Neural crest cell (in vitro differentiated cells): Measurements from ENCODE around the gene TXN2. TPM values are rescaled to one million over a fixed set of nuclear protein-coding genes. Genes with fewer than 3 reads are reported as not detected.
A peak's percentile ranks its signal among the peaks of the same experiment; 100 is the strongest.
"Not testable (repeated sequence)": the region's sequence is repeated elsewhere in the genome, so short reads cannot be mapped to it uniquely, and the experiment has no call there.

Experiments
- DNase-seq: peaks from one replicate; pipeline ENCODE4 v3.0.0; 2021; ENCODE audit warnings: low read depth, mixed read lengths, low spot score
- H3K27ac Mint-ChIP-seq: one replicate; pipeline ENCODE4 v1.8.0; 2021; ENCODE audit warnings: mild to moderate bottlenecking, mixed read lengths; ENCODE audit not compliant: unreplicated experiment
- H3K27me3 Mint-ChIP-seq: 2 replicates; pipeline ENCODE4 v1.8.0; 2021; ENCODE audit warnings: low read depth, mild to moderate bottlenecking, mixed read lengths
- H3K36me3 Mint-ChIP-seq: 2 replicates; pipeline ENCODE4 v1.8.0; 2021; ENCODE audit warnings: low read depth, mild to moderate bottlenecking, mixed read lengths
- H3K4me1 Mint-ChIP-seq: 2 replicates; pipeline ENCODE4 v1.8.0; 2021; ENCODE audit warnings: mixed read lengths
- H3K4me3 Mint-ChIP-seq: one replicate; pipeline ENCODE4 v1.8.0; 2021; ENCODE audit warnings: mild to moderate bottlenecking, mixed read lengths
- H3K9me3 Mint-ChIP-seq: 2 replicates; pipeline ENCODE4 v1.8.0; 2021; ENCODE audit warnings: mixed read lengths
- total RNA-seq: library from RNA; stranded (reverse); gene quantifications from 2 replicates; pipeline ENCODE4 v1.2.1, GENCODE V29; 2021
- TF ChIP-seq, protein P1 (sequence below): fragments of 200-600 bp; sonication (generic); conservative IDR thresholded peaks from 2 replicates; pipeline ENCODE4 v1.5.0; 2021; ENCODE audit warnings: antibody characterized with exemption, mild to moderate bottlenecking

Gene TXN2
- total RNA-seq, 1 donor from 2014 or later: 77.9 TPM

DNA sequence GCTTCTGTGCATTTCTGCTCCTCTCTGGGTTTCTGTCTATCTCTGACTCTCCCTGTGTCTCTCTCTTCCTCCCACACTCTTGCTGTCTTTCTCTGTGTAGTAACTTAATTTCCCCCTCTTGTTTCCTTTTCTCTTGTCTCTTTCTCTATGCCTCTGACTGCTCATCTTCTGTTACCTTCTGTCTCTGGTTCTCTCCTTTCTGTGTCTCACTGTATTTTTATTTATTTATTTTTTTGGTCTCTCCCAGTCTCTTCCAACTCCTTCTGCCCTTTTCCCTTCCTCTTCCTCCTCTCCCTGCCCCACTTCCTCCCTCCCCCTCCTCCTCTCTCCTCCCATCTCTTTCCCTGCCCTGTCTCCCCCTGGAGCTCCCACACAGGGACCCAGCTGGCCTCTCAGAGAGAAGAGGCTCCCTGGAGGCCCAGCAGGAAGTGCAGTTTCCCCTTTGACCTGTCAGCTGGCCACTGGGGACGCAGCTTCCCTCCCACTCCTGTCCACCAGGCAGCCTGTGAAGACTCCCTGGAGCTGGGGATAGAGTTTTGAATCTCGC is 55.4 kb downstream of the TXN2 start:
- TF ChIP-seq, protein P1, sequence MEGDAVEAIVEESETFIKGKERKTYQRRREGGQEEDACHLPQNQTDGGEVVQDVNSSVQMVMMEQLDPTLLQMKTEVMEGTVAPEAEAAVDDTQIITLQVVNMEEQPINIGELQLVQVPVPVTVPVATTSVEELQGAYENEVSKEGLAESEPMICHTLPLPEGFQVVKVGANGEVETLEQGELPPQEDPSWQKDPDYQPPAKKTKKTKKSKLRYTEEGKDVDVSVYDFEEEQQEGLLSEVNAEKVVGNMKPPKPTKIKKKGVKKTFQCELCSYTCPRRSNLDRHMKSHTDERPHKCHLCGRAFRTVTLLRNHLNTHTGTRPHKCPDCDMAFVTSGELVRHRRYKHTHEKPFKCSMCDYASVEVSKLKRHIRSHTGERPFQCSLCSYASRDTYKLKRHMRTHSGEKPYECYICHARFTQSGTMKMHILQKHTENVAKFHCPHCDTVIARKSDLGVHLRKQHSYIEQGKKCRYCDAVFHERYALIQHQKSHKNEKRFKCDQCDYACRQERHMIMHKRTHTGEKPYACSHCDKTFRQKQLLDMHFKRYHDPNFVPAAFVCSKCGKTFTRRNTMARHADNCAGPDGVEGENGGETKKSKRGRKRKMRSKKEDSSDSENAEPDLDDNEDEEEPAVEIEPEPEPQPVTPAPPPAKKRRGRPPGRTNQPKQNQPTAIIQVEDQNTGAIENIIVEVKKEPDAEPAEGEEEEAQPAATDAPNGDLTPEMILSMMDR: no peak
- no peaks in the 10 kb centered on the region for H3K36me3 Mint-ChIP-seq
- peak; percentile 54 for DNase-seq
- H3K27ac Mint-ChIP-seq: peak overlapping the region; percentile 99
- no peaks in the 10 kb centered on the region for H3K27me3 Mint-ChIP-seq
- peaks cover 38% of the 10 kb centered on the region for H3K4me1 Mint-ChIP-seq
- no peaks in the 10 kb centered on the region for H3K9me3 Mint-ChIP-seq
- peak overlapping the region; percentile 73 for H3K4me3 Mint-ChIP-seq

DNA sequence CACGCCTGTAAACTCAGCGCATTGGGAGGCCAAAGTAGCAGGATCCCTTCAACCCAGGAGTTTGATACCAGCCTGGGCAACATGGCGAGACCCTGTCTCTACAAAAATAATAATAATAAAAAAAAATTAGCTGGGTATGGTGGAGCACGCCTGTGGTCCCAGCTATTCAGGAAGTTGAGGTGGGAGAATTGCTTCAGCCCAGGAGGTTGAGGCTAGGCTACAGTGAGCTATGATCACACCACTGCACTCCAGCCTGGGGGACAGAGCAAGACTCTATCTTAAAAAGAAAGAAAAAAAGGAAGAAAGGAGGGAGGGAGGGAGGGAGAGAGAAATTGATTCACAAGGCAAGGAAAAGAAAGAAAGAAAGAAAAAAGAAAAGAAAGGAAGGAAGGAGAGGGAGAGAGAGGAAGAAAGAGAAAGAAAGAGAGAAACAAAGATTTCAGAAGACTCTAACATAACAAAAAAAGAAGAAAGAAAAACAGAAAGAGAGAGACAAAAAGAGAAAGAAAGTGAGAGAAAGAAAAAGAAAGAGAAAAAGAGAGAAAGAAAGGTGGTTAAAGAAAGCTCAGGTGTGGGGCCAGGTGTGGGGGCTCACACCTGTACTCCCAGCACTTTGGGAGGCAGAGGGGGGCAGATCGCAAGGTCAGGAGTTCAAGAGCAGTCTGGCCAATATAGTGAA is 56.4 kb downstream of the TXN2 start:
- Mint-ChIP-seq H3K4me3 (no peak overlapping the region), H3K9me3 (no peaks in the 10 kb centered on the region), H3K27me3 (no peaks in the 10 kb centered on the region), H3K4me1 (peaks cover 33% of the 10 kb centered on the region), H3K27ac (no peak overlapping the region), H3K36me3 (no peaks in the 10 kb centered on the region)
- no peak for DNase-seq
- TF ChIP-seq, protein P1: no peak

DNA sequence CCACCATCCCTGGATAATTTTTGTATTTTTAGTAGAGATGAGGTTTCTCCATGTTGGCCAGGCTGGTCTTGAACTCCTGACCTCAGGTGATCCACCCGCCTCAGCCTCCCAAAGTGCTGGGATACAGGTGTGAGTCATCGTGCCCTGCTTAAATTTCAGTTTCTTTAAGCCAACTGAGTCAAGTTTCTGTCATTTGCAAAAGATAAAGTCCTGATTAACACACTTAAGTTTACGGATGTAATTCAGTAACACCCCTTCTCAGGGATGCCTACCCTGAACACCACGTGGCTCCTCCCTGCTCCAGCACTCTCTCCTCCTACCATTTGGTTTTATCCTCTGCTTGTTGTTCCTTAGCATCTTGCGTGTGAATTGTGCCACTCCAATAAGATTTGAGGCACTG is 57.0 kb downstream of the TXN2 start:
- not testable (repeated sequence) for H3K27me3 Mint-ChIP-seq, DNase-seq, H3K9me3 Mint-ChIP-seq, H3K4me3 Mint-ChIP-seq, H3K27ac Mint-ChIP-seq, H3K36me3 Mint-ChIP-seq
- peaks cover 36% of the 10 kb centered on the region for H3K4me1 Mint-ChIP-seq

DNA sequence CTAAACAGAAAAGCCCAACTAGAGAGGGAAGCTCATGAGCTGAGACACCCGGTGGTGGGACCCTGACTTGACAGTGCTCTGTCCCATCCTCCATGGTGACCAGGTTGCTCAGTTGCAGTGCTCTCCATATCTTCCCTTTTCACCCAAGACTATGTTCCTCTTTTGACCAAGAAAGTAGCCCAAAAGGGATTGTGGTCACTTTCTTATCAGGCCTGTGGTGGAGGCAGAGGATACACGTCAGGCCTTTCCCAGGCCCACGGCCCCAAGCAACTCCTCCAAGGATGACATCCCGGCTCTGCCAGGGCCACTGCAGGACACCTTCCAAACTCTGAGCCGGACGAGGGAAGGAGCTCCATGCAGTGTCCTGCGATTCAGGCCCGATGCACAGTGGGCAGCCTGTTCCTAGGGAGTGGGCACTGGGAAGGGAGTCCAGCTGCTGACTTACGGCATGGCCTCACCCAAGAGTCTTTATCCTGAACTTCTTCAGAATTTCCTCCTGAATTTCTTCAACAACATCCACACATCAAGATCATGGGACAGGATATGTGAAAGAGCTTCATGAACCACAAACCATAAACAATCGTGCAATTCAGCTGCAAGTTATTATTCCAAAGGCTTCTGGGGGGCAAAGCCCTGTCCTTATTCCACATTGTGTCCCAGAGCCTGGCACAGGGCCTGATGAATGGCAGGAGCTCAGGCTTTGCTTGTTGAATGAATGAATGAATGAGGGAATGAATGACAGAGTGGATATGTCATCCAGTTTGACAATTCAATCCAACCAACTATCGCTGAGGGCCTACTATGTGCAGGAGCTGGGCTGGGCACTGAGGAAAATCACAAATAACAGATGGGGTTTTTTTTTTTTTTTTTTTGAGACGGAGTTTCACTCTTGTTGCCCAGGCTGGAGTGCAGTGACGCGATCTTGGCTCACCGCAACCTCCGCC is 57.7 kb downstream of the TXN2 start:
- TF ChIP-seq, protein P1: no peak
- no peak for DNase-seq
- Mint-ChIP-seq H3K4me3 (no peak overlapping the region), H3K27me3 (no peaks in the 10 kb centered on the region), H3K9me3 (no peaks in the 10 kb centered on the region), H3K36me3 (no peaks in the 10 kb centered on the region), H3K27ac (peak overlapping the region; percentile 50), H3K4me1 (peaks cover 41% of the 10 kb centered on the region)

- Mint-ChIP-seq H3K4me3 (no peak overlapping the region), H3K27me3 (no peaks in the 10 kb centered on the region), H3K9me3 (no peaks in the 10 kb centered on the region), H3K36me3 (no peaks in the 10 kb centered on the region), H3K4me1 (peaks cover 39% of the 10 kb centered on the region), H3K27ac (no peak overlapping the region)
- TF ChIP-seq, protein P1: no peak
- DNase-seq: no peak
Measured at GRCh38 chr22:36422287-36423014, 59.0 kb downstream of the TXN2 start.
